Breast epithelium (tissue), 3 donors: ENCODE data around the gene OLFML2A.

Experiments
- POLR2A ChIP-seq: fragments of 450-650 bp; IDR thresholded peaks from one replicate; pipeline ENCODE4 v1.6.1; 2016; ENCODE audit warnings: antibody characterized with exemption, mild to moderate bottlenecking, moderate library complexity
- TF ChIP-seq, protein P1 (sequence below), 3 donors: fragments of 450-650 bp; IDR thresholded peaks; one replicate each; pipeline ENCODE4 v1.5.1; 2016 to 2017; ENCODE audit warnings: antibody characterized with exemption in 3 of 3, mild to moderate bottlenecking in 3 of 3, moderate library complexity in 3 of 3

GRCh38 chr9:124858330-124859046 lies 81.6 kb downstream of the OLFML2A start:
- TF ChIP-seq, protein P1, sequence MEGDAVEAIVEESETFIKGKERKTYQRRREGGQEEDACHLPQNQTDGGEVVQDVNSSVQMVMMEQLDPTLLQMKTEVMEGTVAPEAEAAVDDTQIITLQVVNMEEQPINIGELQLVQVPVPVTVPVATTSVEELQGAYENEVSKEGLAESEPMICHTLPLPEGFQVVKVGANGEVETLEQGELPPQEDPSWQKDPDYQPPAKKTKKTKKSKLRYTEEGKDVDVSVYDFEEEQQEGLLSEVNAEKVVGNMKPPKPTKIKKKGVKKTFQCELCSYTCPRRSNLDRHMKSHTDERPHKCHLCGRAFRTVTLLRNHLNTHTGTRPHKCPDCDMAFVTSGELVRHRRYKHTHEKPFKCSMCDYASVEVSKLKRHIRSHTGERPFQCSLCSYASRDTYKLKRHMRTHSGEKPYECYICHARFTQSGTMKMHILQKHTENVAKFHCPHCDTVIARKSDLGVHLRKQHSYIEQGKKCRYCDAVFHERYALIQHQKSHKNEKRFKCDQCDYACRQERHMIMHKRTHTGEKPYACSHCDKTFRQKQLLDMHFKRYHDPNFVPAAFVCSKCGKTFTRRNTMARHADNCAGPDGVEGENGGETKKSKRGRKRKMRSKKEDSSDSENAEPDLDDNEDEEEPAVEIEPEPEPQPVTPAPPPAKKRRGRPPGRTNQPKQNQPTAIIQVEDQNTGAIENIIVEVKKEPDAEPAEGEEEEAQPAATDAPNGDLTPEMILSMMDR (IDR thresholded peaks at IDR 0.05) = no peak
- no peak for TF ChIP-seq POLR2A
